ENCODE data around the gene CCDC85C.
A peak's percentile ranks its signal among the peaks of the same experiment; 100 is the strongest.

CCDC85C gene

GRCh38 chr14:99628887-99629618 lies 25.0 kb upstream of the CCDC85C start:
- peak; percentile 3 to 44 (median 39) for DNase-seq

GRCh38 chr14:99627510-99628381 lies 23.7 kb upstream of the CCDC85C start:
- DNase-seq: no peak

GRCh38 chr14:99627100-99627499 lies 23.1 kb upstream of the CCDC85C start:
- DNase-seq: no peak

- DNase-seq: no peak
Observed at GRCh38 chr14:99626041-99626648, 22.1 kb upstream of the CCDC85C start.

DNA sequence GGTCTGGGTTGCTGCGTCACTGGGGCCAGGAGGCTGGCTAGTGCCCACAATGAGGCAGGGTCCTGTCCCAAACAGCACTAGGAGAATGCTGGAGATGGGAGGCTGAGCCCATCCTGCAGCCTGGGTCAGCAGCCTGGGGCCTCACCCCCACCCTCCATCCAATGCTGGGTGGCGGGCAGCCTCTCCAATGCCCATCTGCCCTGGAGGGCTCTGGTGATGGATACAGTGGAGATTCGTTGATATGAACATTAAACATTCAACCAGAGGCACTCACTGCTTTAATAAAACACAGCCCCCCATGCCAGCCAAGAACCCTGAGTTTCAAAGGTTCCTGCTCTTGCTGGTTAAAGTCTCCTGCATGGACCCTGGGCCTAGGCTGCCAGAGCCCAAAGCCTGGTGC lies 21.5 kb upstream of the CCDC85C start:
- no peak for DNase-seq

- no peak for DNase-seq
Observed at GRCh38 chr14:99624971-99625370, 21.0 kb upstream of the CCDC85C start.

- DNase-seq: no peak
Observed at GRCh38 chr14:99624024-99624423, 20.0 kb upstream of the CCDC85C start.

DNA sequence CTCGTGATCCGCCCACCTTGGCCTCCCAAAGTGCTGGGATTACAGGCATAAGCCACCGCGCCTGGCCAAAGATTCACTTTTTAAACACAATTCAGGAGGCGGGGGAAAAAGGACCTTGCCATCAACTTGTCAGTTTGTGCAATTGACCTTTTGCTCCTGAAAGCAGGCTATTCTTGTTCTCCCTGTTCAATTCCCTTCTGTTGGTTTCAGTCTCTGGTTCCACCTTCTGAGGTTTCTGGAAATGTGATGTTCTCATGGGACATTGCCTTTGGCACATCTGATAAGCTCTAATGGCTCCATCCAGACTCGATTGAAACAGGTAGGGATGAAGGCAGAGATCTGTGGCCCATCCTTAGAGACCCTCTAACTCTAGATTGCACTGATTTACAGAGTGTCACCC lies 17.9 kb upstream of the CCDC85C start:
- DNase-seq: no peak

DNA sequence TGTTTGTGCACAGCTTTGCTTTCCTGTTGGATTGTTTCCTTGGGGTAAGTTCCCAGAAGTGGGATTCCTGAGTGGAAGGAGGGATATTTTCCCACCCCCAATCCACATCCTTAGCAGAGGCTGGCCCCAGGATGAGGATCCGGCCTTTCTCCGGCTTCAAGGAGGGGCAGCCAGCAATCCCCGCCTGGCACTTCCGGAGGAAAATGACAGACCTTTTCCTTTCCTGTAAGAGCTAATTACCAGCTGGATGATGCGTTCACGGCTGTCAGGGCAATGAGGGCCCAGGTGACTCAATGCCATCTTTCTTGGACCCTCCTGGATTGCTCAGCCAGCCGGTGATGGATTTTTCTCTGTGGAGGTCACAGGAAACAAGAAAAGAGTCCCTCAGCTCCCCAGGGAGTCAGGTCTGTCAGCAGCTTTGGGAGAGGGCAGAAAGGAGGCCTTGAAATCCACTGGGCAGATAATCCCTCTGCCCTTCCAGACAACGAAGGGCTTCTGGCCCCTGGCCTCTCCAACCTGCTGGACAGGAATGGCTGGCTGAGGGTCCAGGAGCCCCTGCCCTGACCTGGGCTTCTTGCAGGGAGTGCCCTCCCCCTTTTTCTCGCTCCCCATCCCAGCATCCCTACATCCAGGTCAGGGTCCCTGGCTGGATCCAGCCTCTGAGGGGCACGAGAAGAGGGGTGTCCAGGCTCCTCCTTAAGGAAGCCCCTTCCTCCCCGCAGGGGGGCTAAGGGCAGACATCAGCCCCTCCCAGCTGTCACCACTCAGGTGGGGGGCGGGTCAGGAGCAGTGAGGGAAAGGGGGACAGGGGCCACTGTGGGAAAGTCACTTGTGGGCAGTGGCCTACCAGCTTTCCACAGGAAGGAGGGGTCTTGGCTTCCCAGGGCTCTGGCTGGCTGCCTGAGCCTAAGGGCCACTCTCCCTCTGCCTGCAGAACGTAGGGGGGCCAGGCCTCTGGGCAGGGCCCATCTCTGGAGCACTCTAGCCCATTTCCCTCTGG lies 16.1 kb upstream of the CCDC85C start:
- DNase-seq: no peak

- no peak for DNase-seq
Observed at GRCh38 chr14:99616832-99617800, 13.1 kb upstream of the CCDC85C start.

GRCh38 chr14:99615497-99616157 lies 11.6 kb upstream of the CCDC85C start:
- no peak for DNase-seq

DNA sequence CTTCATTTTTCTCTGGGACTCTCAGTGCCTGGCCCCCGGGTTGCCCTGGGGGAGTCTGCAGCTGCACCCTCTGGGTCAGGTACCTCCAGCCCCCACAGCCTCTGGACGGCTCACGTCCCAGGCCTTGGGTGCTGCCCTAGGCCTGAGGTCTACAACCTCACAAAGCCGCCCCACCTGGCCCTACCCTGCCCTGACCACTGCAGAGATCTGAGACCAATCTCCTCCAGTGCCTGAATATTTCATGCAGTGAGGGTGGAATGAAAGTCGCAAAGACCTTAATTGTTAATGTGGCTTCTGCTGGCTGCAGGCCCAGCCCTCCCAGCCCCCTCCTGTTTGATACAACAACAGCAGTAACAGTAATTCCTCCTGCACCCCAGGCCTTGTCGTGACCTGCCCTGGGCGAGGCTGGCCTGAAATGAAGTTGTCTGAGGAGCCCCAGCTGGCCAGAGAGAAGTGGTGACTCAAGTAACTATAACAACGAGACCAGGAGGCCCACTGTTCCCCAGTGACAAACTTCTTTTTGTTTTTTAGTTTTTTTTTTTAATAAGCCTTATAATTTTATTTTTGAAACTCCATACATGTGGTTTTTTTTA lies 8.8 kb upstream of the CCDC85C start:
- no peak for DNase-seq

DNA sequence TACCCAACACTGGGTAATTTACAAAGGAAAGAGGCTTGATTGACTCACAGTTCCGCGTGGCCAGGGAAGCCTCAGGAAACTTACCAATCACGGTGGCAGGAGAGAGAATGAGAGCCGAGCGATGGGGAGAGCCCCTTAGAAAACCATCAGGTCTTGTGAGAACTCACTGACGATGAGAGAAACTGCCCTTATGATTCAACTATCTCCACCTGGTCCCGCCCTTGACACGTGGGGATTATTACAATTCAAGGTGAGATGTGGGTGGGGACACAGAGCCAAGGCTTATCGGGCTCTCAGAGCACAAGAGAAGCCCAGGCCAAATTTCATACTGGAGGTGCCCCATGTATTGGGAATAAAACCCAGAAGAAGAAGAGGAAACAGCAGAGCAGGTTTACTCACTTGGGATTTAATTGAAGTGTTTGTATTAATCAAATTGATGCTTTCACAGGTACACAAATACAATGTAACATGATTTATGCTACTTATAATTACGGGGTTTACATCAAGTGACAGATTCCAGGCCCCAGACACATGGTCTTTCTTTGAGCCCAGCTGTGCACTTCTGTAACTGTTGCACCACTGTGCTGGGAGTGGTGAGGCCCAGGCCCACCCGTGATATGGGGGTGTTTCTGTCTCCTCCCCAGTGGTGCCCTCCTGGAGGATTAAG lies 8.2 kb upstream of the CCDC85C start:
- DNase-seq: no peak

- DNase-seq: no peak
Observed at GRCh38 chr14:99611646-99612045, 7.6 kb upstream of the CCDC85C start.

GRCh38 chr14:99609245-99610170 lies 5.5 kb upstream of the CCDC85C start:
- peak in 1 of 6 experiments; percentile 12 for DNase-seq

DNA sequence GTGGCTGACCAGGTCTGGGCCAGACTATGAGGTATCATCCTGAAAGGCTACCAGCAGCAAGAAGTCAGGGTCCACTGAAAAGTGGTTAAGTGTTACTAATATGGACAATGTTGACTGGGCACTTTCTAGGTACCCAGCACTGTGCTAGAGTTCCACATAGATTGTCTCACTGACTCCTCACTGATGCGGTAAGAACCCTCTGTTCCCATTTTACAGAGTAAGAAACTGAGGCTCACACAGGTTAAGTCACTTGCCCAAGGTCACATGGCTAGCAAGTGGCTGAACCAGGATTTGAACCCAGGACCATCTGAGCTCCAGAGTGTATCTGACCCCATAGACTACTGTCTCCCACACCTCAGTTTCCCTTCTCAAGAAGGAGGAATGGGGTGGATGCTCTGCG lies 4.6 kb upstream of the CCDC85C start:
- no peak for DNase-seq

- DNase-seq: no peak
Observed at GRCh38 chr14:99606359-99606758, 2.4 kb upstream of the CCDC85C start.

DNA sequence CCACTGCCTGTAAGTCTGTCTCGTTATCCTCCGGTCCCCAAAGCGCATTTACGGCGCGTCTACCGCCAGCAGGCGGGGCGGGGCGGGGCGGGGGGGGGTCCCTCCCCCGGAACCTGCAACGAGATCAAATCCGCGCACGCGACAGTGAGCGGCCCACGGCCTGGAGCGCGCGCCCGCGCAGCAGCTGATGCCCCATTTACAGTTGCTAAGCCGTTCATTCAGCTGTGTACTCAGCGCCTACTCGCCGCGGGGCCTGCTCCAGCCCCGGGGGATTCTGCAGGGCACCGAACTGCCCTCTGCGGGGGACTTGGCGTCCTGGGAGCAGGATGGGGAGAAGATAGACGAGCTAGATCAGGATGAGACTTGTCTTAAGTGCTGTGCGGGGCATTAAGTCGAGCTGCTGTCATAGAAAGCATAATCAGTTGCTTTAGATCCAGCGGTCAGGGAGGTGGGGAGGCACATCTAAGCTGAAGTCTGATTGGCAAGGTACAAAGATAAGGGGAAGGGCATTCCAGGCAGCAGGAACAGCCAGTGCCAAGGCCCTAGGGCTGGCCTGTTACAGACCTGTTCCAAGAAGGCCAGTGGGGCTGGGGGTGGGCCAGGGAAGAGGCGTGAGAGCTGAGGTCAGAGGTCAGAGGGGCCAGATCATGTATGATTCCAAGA lies 1.4 kb upstream of the CCDC85C start:
- DNase-seq: peak; percentile 73 to 85 (median 78)
